H9 (cell line): ENCODE results near the gene LEMD3. TPM values are rescaled to one million over a fixed set of nuclear protein-coding genes. Genes with fewer than 3 reads are reported as not detected.
A peak's percentile ranks its signal among the peaks of the same experiment; 100 is the strongest.

Experiments used
- DNase-seq: peaks from one replicate; pipeline ENCODE4 v3.0.0-alpha.2; 2017
- H2AFZ ChIP-seq: one replicate; pipeline ENCODE4 v1.6.1; 2013; ENCODE audit warnings: mild to moderate bottlenecking, low read length, control low read depth, moderate library complexity
- H2AK5ac ChIP-seq: 2 replicates; pipeline ENCODE4 v1.6.1; 2013; ENCODE audit warnings: low read length, control low read depth, mixed read lengths; ENCODE audit not compliant: insufficient read length
- H2BK120ac ChIP-seq: one replicate; pipeline ENCODE4 v1.6.1; 2013; ENCODE audit warnings: low read depth, mild to moderate bottlenecking, low read length, control low read depth, inconsistent platforms; ENCODE audit not compliant: poor library complexity, severe bottlenecking
- H2BK12ac ChIP-seq: 2 replicates; pipeline ENCODE4 v1.6.1; 2013; ENCODE audit warnings: low read length, control low read depth, mixed read lengths, low read depth; ENCODE audit not compliant: insufficient read length
- H2BK15ac ChIP-seq: 2 replicates; pipeline ENCODE4 v1.6.1; 2013; ENCODE audit warnings: low read depth, low read length, control low read depth
- H2BK20ac ChIP-seq: one replicate; pipeline ENCODE4 v1.6.1; 2013; ENCODE audit warnings: low read depth, mild to moderate bottlenecking, low read length, control low read depth, inconsistent platforms; ENCODE audit not compliant: poor library complexity, severe bottlenecking
- H2BK5ac ChIP-seq: 2 replicates; pipeline ENCODE4 v1.6.1; 2013; ENCODE audit warnings: low read length, control low read depth, mixed read lengths; ENCODE audit not compliant: insufficient read length
- H3K14ac ChIP-seq: 2 replicates; pipeline ENCODE4 v1.6.1; 2013; ENCODE audit warnings: low read length, control low read depth; ENCODE audit not compliant: insufficient read depth
- H3K18ac ChIP-seq: 2 replicates; pipeline ENCODE4 v1.6.1; 2013; ENCODE audit warnings: low read depth, mild to moderate bottlenecking, mixed read lengths, low read length, control low read depth; ENCODE audit not compliant: insufficient read length
- H3K23ac ChIP-seq: 2 replicates; pipeline ENCODE4 v1.6.1; 2013; ENCODE audit warnings: low read length, control low read depth, mixed read lengths, low read depth; ENCODE audit not compliant: insufficient read length
- H3K23me2 ChIP-seq: 2 replicates; pipeline ENCODE4 v1.6.1; 2013; ENCODE audit warnings: low read depth, mild to moderate bottlenecking, mixed read lengths, low read length, control low read depth; ENCODE audit not compliant: insufficient read length, poor library complexity, severe bottlenecking
- H3K27ac ChIP-seq: 2 replicates; pipeline ENCODE4 v1.5.1; 2013; ENCODE audit warnings: low read length, control low read depth, mixed read lengths, low read depth; ENCODE audit not compliant: insufficient read length
- H3K27me3 ChIP-seq: 2 replicates; pipeline ENCODE4 v1.6.1; 2013; ENCODE audit warnings: low read length, control low read depth, inconsistent platforms; ENCODE audit not compliant: insufficient read depth
- H3K4ac ChIP-seq: 2 replicates; pipeline ENCODE4 v1.6.1; 2013; ENCODE audit warnings: low read depth, mild to moderate bottlenecking, control low read depth, inconsistent platforms, low read length, moderate library complexity
- H3K4me1 ChIP-seq: 2 replicates; pipeline ENCODE4 v1.6.1; 2013; ENCODE audit warnings: low read length, control low read depth, inconsistent platforms; ENCODE audit not compliant: insufficient read depth
- H3K4me2 ChIP-seq: 2 replicates; pipeline ENCODE4 v1.6.1; 2013; ENCODE audit warnings: low read length, control low read depth, mixed read lengths; ENCODE audit not compliant: insufficient read length, insufficient read depth
- H3K56ac ChIP-seq: 2 replicates; pipeline ENCODE4 v1.6.1; 2013; ENCODE audit warnings: low read depth, mild to moderate bottlenecking, mixed read lengths, low read length, control low read depth; ENCODE audit not compliant: insufficient read length
- H3K79me1 ChIP-seq: 2 replicates; pipeline ENCODE4 v1.6.1; 2013; ENCODE audit warnings: low read depth, mild to moderate bottlenecking, moderate library complexity, low read length, control low read depth, inconsistent platforms; ENCODE audit not compliant: insufficient read depth, poor library complexity, severe bottlenecking
- H3K79me2 ChIP-seq: 2 replicates; pipeline ENCODE4 v1.6.1; 2013; ENCODE audit warnings: low read length, control low read depth, inconsistent platforms; ENCODE audit not compliant: insufficient read depth
- H3K9ac ChIP-seq: 2 replicates; pipeline ENCODE4 v1.6.1; 2013; ENCODE audit warnings: low read length, control low read depth, mixed read lengths; ENCODE audit not compliant: insufficient read length; ENCODE audit errors: extremely low read depth
- H3K9me3 ChIP-seq: one replicate; pipeline ENCODE4 v1.6.1; 2013; ENCODE audit warnings: low read depth, low read length, inconsistent platforms; ENCODE audit not compliant: control insufficient read depth
- H3T11ph ChIP-seq: one replicate; pipeline ENCODE4 v1.6.1; 2013; ENCODE audit warnings: mild to moderate bottlenecking, low read length, control low read depth, inconsistent platforms
- H4K20me1 ChIP-seq: one replicate; pipeline ENCODE4 v1.6.1; 2013; ENCODE audit not compliant: control insufficient read depth, insufficient read length, insufficient read depth
- H4K5ac ChIP-seq: 2 replicates; pipeline ENCODE4 v1.6.1; 2013; ENCODE audit warnings: low read depth, mild to moderate bottlenecking, mixed read lengths, low read length, control low read depth; ENCODE audit not compliant: insufficient read length
- H4K8ac ChIP-seq: replicated peaks from 2 replicates; pipeline ENCODE4 v1.6.1; 2013; ENCODE audit warnings: low read length, control low read depth, mixed read lengths, low read depth; ENCODE audit not compliant: insufficient read length
- H4K91ac ChIP-seq: 2 replicates; pipeline ENCODE4 v1.6.1; 2013; ENCODE audit warnings: low read depth, mild to moderate bottlenecking, moderate library complexity, mixed read lengths, low read length, control low read depth; ENCODE audit not compliant: insufficient read length
- H3K27ac Mint-ChIP-seq, 3 experiments: 2 replicates in 2 of 3; 3 replicates in 1 of 3; pipeline ENCODE4 v1.8.0; 2020 to 2021; ENCODE audit warnings: mixed read lengths in 3 of 3, mild to moderate bottlenecking in 1 of 3, moderate library complexity in 1 of 3
- H3K27me3 Mint-ChIP-seq: 2 replicates; pipeline ENCODE4 v1.8.0; 2021; ENCODE audit warnings: low read depth, mild to moderate bottlenecking, moderate library complexity, mixed read lengths
- H3K36me3 Mint-ChIP-seq, 3 experiments: 2 replicates in 2 of 3; 3 replicates in 1 of 3; pipeline ENCODE4 v1.8.0; 2020 to 2021; ENCODE audit warnings: low read depth in 3 of 3, mixed read lengths in 3 of 3; ENCODE audit not compliant: insufficient read depth in 1 of 3
- H3K4me1 Mint-ChIP-seq, 2 experiments: 2 replicates each; pipeline ENCODE4 v1.8.0; 2020; ENCODE audit warnings: mixed read lengths in 2 of 2
- H3K4me3 Mint-ChIP-seq, 2 experiments: 2 replicates in 1 of 2; 3 replicates in 1 of 2; pipeline ENCODE4 v1.8.0; 2020 to 2021; ENCODE audit warnings: mild to moderate bottlenecking in 2 of 2, mixed read lengths in 2 of 2, moderate library complexity in 1 of 2
- H3K9me3 Mint-ChIP-seq, 2 experiments: 2 replicates in 1 of 2; 3 replicates in 1 of 2; pipeline ENCODE4 v1.8.0; 2020; ENCODE audit warnings: mild to moderate bottlenecking in 2 of 2, mixed read lengths in 2 of 2, moderate library complexity in 1 of 2
- WGBS: extraction: QIAGEN DNeasy Blood & Tissue Kit; methylation state at CpG from one replicate; pipeline ENCODE4 v1.1.7; 2013; ENCODE audit warnings: missing lambda C conversion rate, low lambda C conversion rate, mixed read lengths; ENCODE audit not compliant: insufficient read length; ENCODE audit errors: extremely low coverage; 5-methylcytosine and 5-hydroxymethylcytosine counted together
- total RNA-seq: library from RNA; stranded (reverse); gene quantifications from 2 replicates; pipeline ENCODE4 v1.2.1, GENCODE V29; 2021
- TF ChIP-seq, protein P1 (sequence below): fragments of 200-600 bp; sonication (generic); conservative IDR thresholded peaks from 3 replicates; pipeline ENCODE4 v1.8.0; 2021; ENCODE audit warnings: antibody characterized with exemption, mild to moderate bottlenecking

The LEMD3 gene
- total RNA-seq, 1 experiment from 2014 or later, result 38.1 TPM

DNA sequence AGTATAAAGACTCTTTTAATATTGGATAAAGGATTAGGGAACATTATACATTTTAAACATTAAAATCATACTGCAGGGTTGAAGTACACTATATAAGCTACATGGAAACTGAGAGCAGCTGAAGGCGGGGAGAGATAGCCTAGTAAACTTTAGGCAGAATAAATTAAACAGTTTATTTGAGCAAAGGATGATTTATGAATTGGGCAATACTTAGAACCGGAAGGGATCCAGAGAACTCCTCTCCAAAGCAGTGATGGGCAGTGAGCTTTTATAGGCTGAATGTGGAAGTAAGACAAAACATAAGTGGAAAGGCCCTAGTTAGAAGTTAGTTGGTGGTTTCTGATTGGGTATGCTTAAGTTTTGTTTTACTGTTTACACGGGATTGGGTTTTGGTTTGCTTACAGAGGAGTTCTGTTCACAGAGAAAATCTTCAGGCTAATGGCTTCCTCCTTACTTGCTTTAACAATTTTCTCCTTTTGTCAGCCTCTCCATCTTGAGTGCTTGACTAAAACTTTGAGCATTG lies 18.9 kb downstream of the LEMD3 start:
- Histone ChIP-seq H3K27me3 (no peaks in the 10 kb centered on the region), H3K9me3 (no peaks in the 10 kb centered on the region), H3K23me2 (no peaks in the 10 kb centered on the region), H3K79me1 (peaks cover 2% of the 10 kb centered on the region), H4K20me1 (no peaks in the 10 kb centered on the region), H4K5ac (no peak overlapping the region), H3K27ac (no peak overlapping the region), H4K91ac (no peak overlapping the region), H2BK15ac (no peak overlapping the region), H3T11ph (no peak overlapping the region), H2AFZ (no peak overlapping the region), H2BK12ac (no peak overlapping the region), H2BK20ac (no peak overlapping the region), H3K56ac (no peak overlapping the region), H3K9ac (no peak overlapping the region), H2BK5ac (no peak overlapping the region), H3K4me2 (no peak overlapping the region), H3K23ac (no peak overlapping the region), H4K8ac (no peak overlapping the region), H3K79me2 (peaks cover 4% of the 10 kb centered on the region; the same call in 1 of the 2 replicates), H2BK120ac (no peak overlapping the region), H2AK5ac (no peak overlapping the region), H3K14ac (no peak overlapping the region), H3K4me1 (no peaks in the 10 kb centered on the region), H3K18ac (no peak overlapping the region), H3K4ac (no peak overlapping the region)
- WGBS, result no CpG with 5 or more reads among the region's 3 CpGs
- no peak overlapping the region for H3K4me3 Mint-ChIP-seq
- H3K4me1 Mint-ChIP-seq, result peaks cover 11 to 15% of the 10 kb centered on the region in 2 experiments
- H3K9me3 Mint-ChIP-seq, result no peaks in the 10 kb centered on the region
- no peak for DNase-seq
- no peaks in the 10 kb centered on the region; a peak in 2 of 7 replicates for H3K36me3 Mint-ChIP-seq
- no peaks in the 10 kb centered on the region for H3K27me3 Mint-ChIP-seq
- peak overlapping the region in 2 of 3 experiments; percentile 12 to 38; a peak in 1 of 7 replicates for H3K27ac Mint-ChIP-seq
- TF ChIP-seq, protein P1, sequence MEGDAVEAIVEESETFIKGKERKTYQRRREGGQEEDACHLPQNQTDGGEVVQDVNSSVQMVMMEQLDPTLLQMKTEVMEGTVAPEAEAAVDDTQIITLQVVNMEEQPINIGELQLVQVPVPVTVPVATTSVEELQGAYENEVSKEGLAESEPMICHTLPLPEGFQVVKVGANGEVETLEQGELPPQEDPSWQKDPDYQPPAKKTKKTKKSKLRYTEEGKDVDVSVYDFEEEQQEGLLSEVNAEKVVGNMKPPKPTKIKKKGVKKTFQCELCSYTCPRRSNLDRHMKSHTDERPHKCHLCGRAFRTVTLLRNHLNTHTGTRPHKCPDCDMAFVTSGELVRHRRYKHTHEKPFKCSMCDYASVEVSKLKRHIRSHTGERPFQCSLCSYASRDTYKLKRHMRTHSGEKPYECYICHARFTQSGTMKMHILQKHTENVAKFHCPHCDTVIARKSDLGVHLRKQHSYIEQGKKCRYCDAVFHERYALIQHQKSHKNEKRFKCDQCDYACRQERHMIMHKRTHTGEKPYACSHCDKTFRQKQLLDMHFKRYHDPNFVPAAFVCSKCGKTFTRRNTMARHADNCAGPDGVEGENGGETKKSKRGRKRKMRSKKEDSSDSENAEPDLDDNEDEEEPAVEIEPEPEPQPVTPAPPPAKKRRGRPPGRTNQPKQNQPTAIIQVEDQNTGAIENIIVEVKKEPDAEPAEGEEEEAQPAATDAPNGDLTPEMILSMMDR, result no peak
